Kidney (tissue), 14 donors: Measurements from ENCODE around the gene SLC13A1. TPM values are rescaled to one million over a fixed set of nuclear protein-coding genes. Genes with fewer than 3 reads are reported as not detected.

ENCODE experiments used
- DNase-seq, 5 donors: peaks; one replicate each; pipeline ENCODE4 v3.0.0-alpha.2; 2013 to 2020
- FAIRE-seq: peaks from 2 replicates; lab custom pipeline; 2012; peaks lifted over from hg19 to GRCh38; lab: Jason Lieb, UNC
- H3K27ac ChIP-seq, 2 donors: one replicate each; pipeline ENCODE4 v1.7.0; 2013; ENCODE audit warnings: low read depth in 2 of 2, low read length in 2 of 2, inconsistent platforms in 1 of 2
- H3K27me3 ChIP-seq: one replicate; pipeline ENCODE4 v1.7.1; 2013; ENCODE audit warnings: low read length, inconsistent platforms; ENCODE audit not compliant: control insufficient read depth, insufficient read depth
- H3K36me3 ChIP-seq, 3 donors: one replicate each; pipeline versions ENCODE4 v1.7.0 to v1.7.1; 2013; ENCODE audit warnings: low read length in 3 of 3, control low read depth in 1 of 3, inconsistent platforms in 1 of 3; ENCODE audit not compliant: insufficient read depth in 3 of 3, control insufficient read depth in 2 of 3
- H3K4me1 ChIP-seq, 3 donors: one replicate each; pipeline versions ENCODE4 v1.7.0 to v1.7.1; 2013; ENCODE audit warnings: low read length in 3 of 3, inconsistent platforms in 1 of 3, low read depth in 1 of 3; ENCODE audit not compliant: control insufficient read depth in 2 of 3, insufficient read depth in 2 of 3
- H3K4me3 ChIP-seq, 3 donors: one replicate each; pipeline versions ENCODE4 v1.7.0 to v1.8.1; 2013; ENCODE audit warnings: low read length in 3 of 3, control low read depth in 1 of 3, inconsistent platforms in 1 of 3
- H3K9ac ChIP-seq, 3 donors: one replicate each; pipeline versions ENCODE4 v1.7.0 to v1.7.1; 2013; ENCODE audit warnings: low read length in 3 of 3, control low read depth in 1 of 3, inconsistent platforms in 1 of 3
- H3K9me3 ChIP-seq, 3 donors: one replicate each; pipeline versions ENCODE4 v1.7.0 to v1.7.1; 2013; ENCODE audit warnings: low read length in 3 of 3, control low read depth in 1 of 3, inconsistent platforms in 1 of 3; ENCODE audit not compliant: control insufficient read depth in 2 of 3, insufficient read depth in 1 of 3
- intact Hi-C: fragments of 100-400 bp; cut with DNase I; formaldehyde crosslinking; loops from one replicate; pipeline ENCODE4 v1.11.1; 2022
- polyA plus RNA-seq: library from polyadenylated mRNA; stranded (reverse); fragments of 350-450 nt; fragmentation: Illumina TruSeq; extraction: RNeasy Lipid Tissue Mini Kit (QIAGEN cat#74804); gene quantifications from one replicate; pipeline ENCODE4 v1.2.3, GENCODE V29; 2014; ENCODE audit warnings: low read depth, low replicate concordance; ENCODE audit not compliant: insufficient read depth
- total RNA-seq: library from RNA; stranded (reverse); fragmentation: NEBNext Ultra II Directional; extraction: Animal tissue kit (Norgen Biotek cat#: 25700); gene quantifications from one replicate; pipeline ENCODE4 v1.2.1, GENCODE V29; 2021
- TF ChIP-seq, protein P1 (sequence below): IDR thresholded peaks from 3 replicates; pipeline ENCODE4 v1.5.1; 2012; ENCODE audit warnings: mild to moderate bottlenecking, moderate library complexity, borderline replicate concordance; ENCODE audit not compliant: insufficient read depth; ENCODE audit errors: extremely low read depth
- donor health status: control.
- donor health status: control.
- donor health status: control.
- donor health status: control.
- donor health status: control.
- donor health status: DM: yes; HTN: yes; CAD: no.
- donor health status: Normal renal cell carcinoma (clear cell type).

Gene SLC13A1
- total and polyA plus RNA-seq, 2 donors from 2014 or later: 10.1 to 17.0 TPM

DNA sequence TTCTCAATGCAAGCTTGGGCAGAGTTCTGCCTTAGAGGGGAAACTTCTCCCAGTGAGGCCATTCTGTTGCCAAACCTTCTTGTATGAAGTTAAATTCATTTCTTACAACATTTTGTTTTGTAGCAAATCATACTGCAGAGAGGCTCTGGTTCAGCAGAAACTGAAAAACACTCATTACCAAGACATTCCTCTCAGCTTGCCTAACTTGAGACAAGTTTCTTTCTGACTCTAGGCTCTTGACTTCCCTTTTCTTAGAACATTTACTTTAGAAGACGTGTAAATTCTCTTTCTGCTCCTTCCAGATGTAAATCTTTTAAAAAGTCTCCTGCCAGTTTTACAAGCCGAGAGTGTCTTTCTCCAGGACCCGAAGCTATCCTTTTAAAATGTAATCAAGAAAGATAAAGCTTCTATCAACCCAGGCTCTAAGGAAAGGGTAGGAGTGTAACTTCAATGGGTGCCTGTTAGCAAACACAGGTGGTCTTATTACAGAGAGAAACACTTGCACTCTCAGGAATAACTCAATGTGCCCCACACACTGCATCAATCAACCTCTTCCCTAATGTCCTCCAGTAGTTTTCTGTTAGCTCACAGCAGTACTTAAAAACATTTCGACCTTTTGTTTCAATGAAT, 123.8 kb downstream of the SLC13A1 start:
- H3K9ac ChIP-seq: no peak overlapping the region
- FAIRE-seq: no peak
- DNase-seq: peak in 2 of 5 donors; percentile 34 to 83
- TF ChIP-seq, protein P1, sequence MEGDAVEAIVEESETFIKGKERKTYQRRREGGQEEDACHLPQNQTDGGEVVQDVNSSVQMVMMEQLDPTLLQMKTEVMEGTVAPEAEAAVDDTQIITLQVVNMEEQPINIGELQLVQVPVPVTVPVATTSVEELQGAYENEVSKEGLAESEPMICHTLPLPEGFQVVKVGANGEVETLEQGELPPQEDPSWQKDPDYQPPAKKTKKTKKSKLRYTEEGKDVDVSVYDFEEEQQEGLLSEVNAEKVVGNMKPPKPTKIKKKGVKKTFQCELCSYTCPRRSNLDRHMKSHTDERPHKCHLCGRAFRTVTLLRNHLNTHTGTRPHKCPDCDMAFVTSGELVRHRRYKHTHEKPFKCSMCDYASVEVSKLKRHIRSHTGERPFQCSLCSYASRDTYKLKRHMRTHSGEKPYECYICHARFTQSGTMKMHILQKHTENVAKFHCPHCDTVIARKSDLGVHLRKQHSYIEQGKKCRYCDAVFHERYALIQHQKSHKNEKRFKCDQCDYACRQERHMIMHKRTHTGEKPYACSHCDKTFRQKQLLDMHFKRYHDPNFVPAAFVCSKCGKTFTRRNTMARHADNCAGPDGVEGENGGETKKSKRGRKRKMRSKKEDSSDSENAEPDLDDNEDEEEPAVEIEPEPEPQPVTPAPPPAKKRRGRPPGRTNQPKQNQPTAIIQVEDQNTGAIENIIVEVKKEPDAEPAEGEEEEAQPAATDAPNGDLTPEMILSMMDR: no peak
- H3K27ac ChIP-seq: no peak overlapping the region
- no peaks in the 10 kb centered on the region for H3K9me3 ChIP-seq
- intact Hi-C loops: no loop called here
- no peaks in the 10 kb centered on the region for H3K4me1 ChIP-seq
- no peaks in the 10 kb centered on the region for H3K36me3 ChIP-seq
- no peaks in the 10 kb centered on the region for H3K27me3 ChIP-seq
- H3K4me3 ChIP-seq: no peak overlapping the region

DNA sequence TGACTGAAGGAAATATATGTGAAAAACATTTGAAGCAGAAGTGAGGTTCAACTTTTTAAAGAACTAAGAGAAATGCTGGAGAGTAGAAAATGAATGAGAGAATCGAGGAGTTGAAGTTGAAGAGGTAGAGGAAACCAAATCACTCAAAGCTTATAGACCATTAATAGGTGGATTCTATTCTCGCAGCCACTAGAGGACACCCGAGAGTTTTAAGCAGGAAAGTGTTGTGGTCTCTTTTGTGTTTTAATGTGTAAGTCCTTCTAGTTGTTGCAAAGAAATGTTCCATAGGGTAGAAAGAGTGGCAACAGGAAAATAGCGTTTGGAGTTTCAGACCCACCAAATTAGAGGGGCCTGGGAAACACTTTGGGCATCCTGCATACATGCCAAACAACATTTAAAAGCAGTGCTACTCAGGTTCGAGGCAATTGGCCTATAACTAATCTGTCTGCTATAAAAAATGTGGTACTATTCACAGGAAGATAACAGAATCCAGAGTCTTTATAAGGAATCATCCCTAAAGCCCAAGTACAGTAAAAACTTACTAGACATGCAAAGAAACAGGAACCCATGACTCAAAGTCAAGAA, 129.0 kb downstream of the SLC13A1 start:
- no peak overlapping the region for H3K9ac ChIP-seq
- H3K36me3 ChIP-seq: no peaks in the 10 kb centered on the region
- no peak overlapping the region for H3K27ac ChIP-seq
- H3K4me3 ChIP-seq: no peak overlapping the region
- DNase-seq (no peak), FAIRE-seq (no peak)
- H3K9me3 ChIP-seq: no peaks in the 10 kb centered on the region
- TF ChIP-seq, protein P1: no peak
- intact Hi-C loops: no loop called here
- H3K27me3 ChIP-seq: no peaks in the 10 kb centered on the region
- H3K4me1 ChIP-seq: no peaks in the 10 kb centered on the region

- no peaks in the 10 kb centered on the region for H3K9me3 ChIP-seq
- intact Hi-C loops: no loop called here
- H3K4me3 ChIP-seq: no peak overlapping the region
- H3K27me3 ChIP-seq: no peaks in the 10 kb centered on the region
- no peaks in the 10 kb centered on the region for H3K4me1 ChIP-seq
- FAIRE-seq (no peak), DNase-seq (no peak)
- no peaks in the 10 kb centered on the region for H3K36me3 ChIP-seq
- TF ChIP-seq, protein P1: no peak
- H3K9ac ChIP-seq: no peak overlapping the region
- no peak overlapping the region for H3K27ac ChIP-seq
Measured at GRCh38 chr7:123067814-123068213, 132.0 kb downstream of the SLC13A1 start.

Other genes with a start within 250 kb of the SLC13A1 start
- gene TAS2R16, start 204.3 kb downstream of the SLC13A1 start, total RNA-seq: not detected
- not detected for gene TAS2R16, start 204.3 kb downstream of the SLC13A1 start, polyA plus RNA-seq